Fibroblast of skin of left quadriceps (primary cell): ENCODE data around the gene CRY1.

Experiments
- DNase-seq, 2 experiments: peaks; one replicate each; pipeline ENCODE4 v3.0.0-alpha.2; 2013; ENCODE audit warnings: low read depth in 2 of 2

The CRY1 gene

GRCh38 chr12:106962286-106962685 lies 131.1 kb downstream of the CRY1 start:
- peak; percentile 53 to 58 for DNase-seq

- DNase-seq = no peak
Measured at GRCh38 chr12:106960443-106960842, 132.9 kb downstream of the CRY1 start.

GRCh38 chr12:106957583-106957982 lies 135.8 kb downstream of the CRY1 start:
- DNase-seq = no peak

GRCh38 chr12:106956048-106956578 lies 137.2 kb downstream of the CRY1 start:
- DNase-seq = peak; percentile 29 to 31

GRCh38 chr12:106955377-106956047 lies 137.8 kb downstream of the CRY1 start, which contains the start of gene TMEM263:
TMEM263 (plus strand) TSS chr12:106955907; CDS start chr12:106967117, 11,210 bp downstream.
- peak; percentile 95 to 96 for DNase-seq

- no peak for DNase-seq
Measured at GRCh38 chr12:106954462-106955376, 138.6 kb downstream of the CRY1 start.

- no peak for DNase-seq
Measured at GRCh38 chr12:106953352-106954250, 139.7 kb downstream of the CRY1 start.

- DNase-seq = no peak
Measured at GRCh38 chr12:106950591-106950990, 142.8 kb downstream of the CRY1 start.

GRCh38 chr12:106947461-106947860 lies 145.9 kb downstream of the CRY1 start:
- no peak for DNase-seq

GRCh38 chr12:106945261-106945851 lies 148.0 kb downstream of the CRY1 start:
- no peak for DNase-seq

- DNase-seq = no peak
Measured at GRCh38 chr12:106942775-106943174, 150.6 kb downstream of the CRY1 start.

GRCh38 chr12:106941481-106942156 lies 151.7 kb downstream of the CRY1 start:
- no peak for DNase-seq
